Astrocyte (in vitro differentiated cells and primary cell): Measurements from ENCODE around the gene CELF2. TPM values are rescaled to one million over a fixed set of nuclear protein-coding genes. Genes with fewer than 3 reads are reported as not detected.

ENCODE experiments used
- DNase-seq: peaks from one replicate; pipeline ENCODE4 v3.0.0-alpha.2; 2010; ENCODE audit warnings: low read depth
- FAIRE-seq: peaks from 2 replicates; lab custom pipeline; 2011; peaks lifted over from hg19 to GRCh38; lab: Jason Lieb, UNC
- H2AFZ ChIP-seq: 2 replicates; pipeline ENCODE4 v1.6.0; 2012; ENCODE audit warnings: low read depth, low read length, inconsistent platforms
- H3K27ac ChIP-seq: 2 replicates; pipeline ENCODE4 v1.5.1; 2011; ENCODE audit warnings: low read depth, low read length, inconsistent platforms
- H3K27me3 ChIP-seq: 2 replicates; pipeline ENCODE4 v1.6.0; 2011; ENCODE audit warnings: low read length, inconsistent platforms; ENCODE audit not compliant: insufficient read depth
- H3K36me3 ChIP-seq: 2 replicates; pipeline ENCODE4 v1.5.1; 2011; ENCODE audit warnings: low read length, inconsistent platforms; ENCODE audit not compliant: insufficient read depth
- H3K4me1 ChIP-seq: 2 replicates; pipeline ENCODE4 v1.5.1; 2011; ENCODE audit warnings: low read length, inconsistent platforms; ENCODE audit not compliant: insufficient read depth
- H3K4me2 ChIP-seq: 2 replicates; pipeline ENCODE4 v1.6.0; 2012; ENCODE audit warnings: low read length, inconsistent platforms
- H3K4me3 ChIP-seq: 2 replicates; pipeline ENCODE4 v1.5.1; 2011; ENCODE audit warnings: low read depth, mild to moderate bottlenecking, low read length, inconsistent platforms; ENCODE audit not compliant: insufficient read depth
- H3K79me2 ChIP-seq: 2 replicates; pipeline ENCODE4 v1.6.0; 2012; ENCODE audit warnings: mild to moderate bottlenecking, low read length, inconsistent platforms; ENCODE audit not compliant: insufficient read depth
- H3K9ac ChIP-seq: 2 replicates; pipeline ENCODE4 v1.6.0; 2012; ENCODE audit warnings: mild to moderate bottlenecking, low read length, inconsistent platforms
- H3K9me3 ChIP-seq: 2 replicates; pipeline ENCODE4 v1.5.1; 2012; ENCODE audit warnings: low read depth, mild to moderate bottlenecking, low read length, inconsistent platforms; ENCODE audit not compliant: insufficient read depth
- H4K20me1 ChIP-seq: 2 replicates; pipeline ENCODE4 v1.6.0; 2012; ENCODE audit warnings: low read length, inconsistent platforms; ENCODE audit not compliant: insufficient read depth
- H3K27ac Mint-ChIP-seq: one replicate; pipeline ENCODE4 v1.8.0; 2021; ENCODE audit warnings: mild to moderate bottlenecking, mixed read lengths; ENCODE audit not compliant: unreplicated experiment
- H3K27me3 Mint-ChIP-seq: one replicate; pipeline ENCODE4 v1.8.0; 2021; ENCODE audit warnings: low read depth, mixed read lengths; ENCODE audit not compliant: unreplicated experiment
- H3K36me3 Mint-ChIP-seq: one replicate; pipeline ENCODE4 v1.8.0; 2021; ENCODE audit warnings: low read depth, mixed read lengths; ENCODE audit not compliant: unreplicated experiment
- H3K4me1 Mint-ChIP-seq: one replicate; pipeline ENCODE4 v1.8.0; 2021; ENCODE audit warnings: low read depth, mixed read lengths; ENCODE audit not compliant: unreplicated experiment
- H3K4me3 Mint-ChIP-seq: one replicate; pipeline ENCODE4 v1.8.0; 2021; ENCODE audit warnings: mild to moderate bottlenecking, moderate library complexity, mixed read lengths; ENCODE audit not compliant: unreplicated experiment
- H3K9me3 Mint-ChIP-seq: one replicate; pipeline ENCODE4 v1.8.0; 2021; ENCODE audit warnings: mild to moderate bottlenecking, mixed read lengths; ENCODE audit not compliant: unreplicated experiment
- CTCF ChIP-seq: IDR thresholded peaks from 2 replicates; pipeline ENCODE4 v1.5.1; 2011; ENCODE audit warnings: low read depth, mild to moderate bottlenecking, inconsistent platforms, low read length, moderate library complexity; ENCODE audit not compliant: insufficient read depth
- EZH2 ChIP-seq: IDR thresholded peaks from 2 replicates; pipeline ENCODE4 v1.6.1; 2012; ENCODE audit warnings: mild to moderate bottlenecking, low read length, inconsistent platforms; ENCODE audit not compliant: insufficient read depth
- total RNA-seq: library from RNA; stranded (reverse); gene quantifications from 2 replicates; pipeline ENCODE4 v1.2.1, GENCODE V29; 2021

Gene CELF2
- total RNA-seq, 1 donor from 2014 or later = 76.1 TPM

DNA sequence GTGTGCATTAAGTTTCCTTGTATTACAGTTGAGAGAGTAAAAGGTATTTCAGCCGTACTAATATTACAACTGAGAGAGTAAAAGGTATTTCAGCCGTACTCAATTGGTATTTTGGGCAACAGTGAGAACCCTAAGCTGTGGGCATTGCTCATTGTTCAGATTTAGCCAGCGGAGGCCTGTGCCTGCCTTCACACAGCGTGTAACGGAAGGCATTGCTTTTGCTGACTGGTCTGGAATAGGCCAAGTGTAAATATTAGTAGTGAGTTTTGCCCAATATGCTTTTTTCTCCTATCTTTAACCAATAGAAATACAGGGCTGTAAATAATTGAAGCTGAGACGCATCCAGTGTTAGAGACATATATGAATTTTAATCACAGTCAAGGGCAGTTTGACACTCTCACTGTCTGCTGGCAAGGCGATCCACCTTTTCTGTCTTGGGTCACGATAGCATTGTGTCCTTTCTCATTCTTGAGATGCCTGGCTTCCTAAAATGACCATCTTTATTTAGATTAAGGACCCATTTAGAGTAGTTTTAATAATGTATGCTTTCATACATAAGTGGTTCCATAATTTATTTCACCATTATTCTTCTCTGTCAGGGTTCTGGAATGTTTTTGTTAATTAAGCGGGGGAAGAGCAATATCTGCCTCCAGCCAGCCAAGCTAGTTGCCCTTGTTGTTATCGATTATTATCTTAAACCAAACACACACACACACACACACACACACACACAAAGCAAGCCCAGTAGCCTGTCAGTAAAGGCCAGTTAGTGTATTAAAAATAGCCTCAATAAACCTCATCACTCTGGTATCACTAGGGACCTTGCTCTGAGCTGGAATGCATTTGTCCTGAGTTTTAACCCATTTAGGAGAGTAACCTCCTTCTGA lies 130.7 kb downstream of the CELF2 start:
- no peak for TF ChIP-seq EZH2
- TF ChIP-seq CTCF = no peak
- Mint-ChIP-seq H3K27ac (no peak overlapping the region), H3K27me3 (no peaks in the 10 kb centered on the region), H3K36me3 (no peaks in the 10 kb centered on the region), H3K9me3 (no peaks in the 10 kb centered on the region), H3K4me3 (no peak overlapping the region), H3K4me1 (peaks cover 21% of the 10 kb centered on the region)
- Histone ChIP-seq H3K36me3 (no peaks in the 10 kb centered on the region), H3K9me3 (no peaks in the 10 kb centered on the region), H3K9ac (no peak overlapping the region), H3K27ac (no peak overlapping the region), H3K4me1 (no peaks in the 10 kb centered on the region), H4K20me1 (peaks cover 9% of the 10 kb centered on the region), H2AFZ (no peak overlapping the region), H3K4me2 (no peak overlapping the region), H3K79me2 (no peaks in the 10 kb centered on the region), H3K4me3 (no peak overlapping the region), H3K27me3 (peaks cover 10% of the 10 kb centered on the region)
- no peak for FAIRE-seq
- DNase-seq = no peak

- Mint-ChIP-seq H3K27me3 (no peaks in the 10 kb centered on the region), H3K4me3 (no peak overlapping the region), H3K27ac (no peak overlapping the region), H3K9me3 (no peaks in the 10 kb centered on the region), H3K36me3 (no peaks in the 10 kb centered on the region), H3K4me1 (peaks cover 31% of the 10 kb centered on the region)
- Histone ChIP-seq H3K9ac (no peak overlapping the region), H2AFZ (no peak overlapping the region), H3K27me3 (peaks cover 10% of the 10 kb centered on the region), H3K79me2 (no peaks in the 10 kb centered on the region), H3K27ac (no peak overlapping the region), H3K4me3 (no peak overlapping the region), H3K4me1 (no peaks in the 10 kb centered on the region), H3K36me3 (no peaks in the 10 kb centered on the region), H3K9me3 (no peaks in the 10 kb centered on the region), H3K4me2 (no peak overlapping the region), H4K20me1 (peaks cover 9% of the 10 kb centered on the region)
- no peak for TF ChIP-seq CTCF
- TF ChIP-seq EZH2 = no peak
- FAIRE-seq (no peak), DNase-seq (no peak)
Measured at GRCh38 chr10:11149807-11150141, 132.1 kb downstream of the CELF2 start.

GRCh38 chr10:11150231-11150731 lies 132.6 kb downstream of the CELF2 start:
- Histone ChIP-seq H3K4me2 (no peak overlapping the region), H3K4me1 (no peaks in the 10 kb centered on the region), H3K27ac (no peak overlapping the region), H4K20me1 (peaks cover 9% of the 10 kb centered on the region), H2AFZ (no peak overlapping the region), H3K36me3 (no peaks in the 10 kb centered on the region), H3K4me3 (no peak overlapping the region), H3K79me2 (no peaks in the 10 kb centered on the region), H3K9ac (no peak overlapping the region), H3K27me3 (peaks cover 10% of the 10 kb centered on the region), H3K9me3 (no peaks in the 10 kb centered on the region)
- no peak overlapping the region for H3K4me3 Mint-ChIP-seq
- H3K36me3 Mint-ChIP-seq = no peaks in the 10 kb centered on the region
- H3K27me3 Mint-ChIP-seq = no peaks in the 10 kb centered on the region
- TF ChIP-seq CTCF (no peak), EZH2 (no peak)
- H3K9me3 Mint-ChIP-seq = no peaks in the 10 kb centered on the region
- FAIRE-seq (no peak), DNase-seq (no peak)
- no peak overlapping the region for H3K27ac Mint-ChIP-seq
- peaks cover 34% of the 10 kb centered on the region for H3K4me1 Mint-ChIP-seq
